Mesenchymal stem cell (in vitro differentiated cells and primary cell): ENCODE results near the gene HNRNPA3.
"Not testable (repeated sequence)": the region's sequence is repeated elsewhere in the genome, so short reads cannot be mapped to it uniquely, and the experiment has no call there.

Experiments used
- DNase-seq: peaks from one replicate; pipeline ENCODE4 v3.0.0-alpha.2; 2013
- H2AFZ ChIP-seq: one replicate; pipeline ENCODE4 v1.6.1; 2013; ENCODE audit warnings: low read depth, mild to moderate bottlenecking, control low read depth, inconsistent platforms, low read length, moderate library complexity
- H2AK5ac ChIP-seq: 2 replicates; pipeline ENCODE4 v1.6.1; 2013; ENCODE audit warnings: low read length, moderate library complexity, mild to moderate bottlenecking, inconsistent platforms; ENCODE audit not compliant: severe bottlenecking
- H2BK120ac ChIP-seq: one replicate; pipeline ENCODE4 v1.6.1; 2013; ENCODE audit warnings: low read depth, mild to moderate bottlenecking, inconsistent platforms, low read length, moderate library complexity
- H2BK12ac ChIP-seq, 2 experiments: one replicate each; pipeline ENCODE4 v1.6.1; 2013; ENCODE audit warnings: inconsistent platforms in 2 of 2, low read length in 2 of 2, mild to moderate bottlenecking in 2 of 2, moderate library complexity in 2 of 2, control low read depth in 1 of 2
- H2BK15ac ChIP-seq: one replicate; pipeline ENCODE4 v1.6.1; 2013; ENCODE audit warnings: mild to moderate bottlenecking, low read depth, inconsistent platforms; ENCODE audit not compliant: poor library complexity, severe bottlenecking
- H2BK5ac ChIP-seq: 2 replicates; pipeline ENCODE4 v1.6.1; 2013; ENCODE audit warnings: low read depth, mild to moderate bottlenecking, low read length, control low read depth, inconsistent platforms; ENCODE audit not compliant: poor library complexity, severe bottlenecking
- H3K14ac ChIP-seq, 2 experiments: one replicate each; pipeline ENCODE4 v1.6.1; 2013; ENCODE audit warnings: inconsistent platforms in 2 of 2, low read length in 2 of 2, control low read depth in 1 of 2, mild to moderate bottlenecking in 1 of 2, moderate library complexity in 1 of 2
- H3K18ac ChIP-seq, 2 experiments: one replicate each; pipeline ENCODE4 v1.6.1; 2013; ENCODE audit warnings: inconsistent platforms in 2 of 2, low read length in 2 of 2, control low read depth in 1 of 2, low read depth in 1 of 2, mild to moderate bottlenecking in 1 of 2
- H3K23ac ChIP-seq, 2 experiments: one replicate each; pipeline ENCODE4 v1.6.1; 2013; ENCODE audit warnings: inconsistent platforms in 2 of 2, low read length in 2 of 2, mild to moderate bottlenecking in 2 of 2, moderate library complexity in 2 of 2, control low read depth in 1 of 2
- H3K27ac ChIP-seq: 2 replicates; pipeline ENCODE4 v1.5.1; 2013; ENCODE audit warnings: mild to moderate bottlenecking, moderate library complexity, low read length, control low read depth, inconsistent platforms; ENCODE audit not compliant: poor library complexity, severe bottlenecking
- H3K27me3 ChIP-seq, 2 experiments: 2 replicates each; pipeline versions ENCODE4 v1.6.1 to v1.7.0; 2013; ENCODE audit warnings: low read length in 2 of 2, mild to moderate bottlenecking in 2 of 2, moderate library complexity in 2 of 2, control low read depth in 1 of 2, inconsistent platforms in 1 of 2; ENCODE audit not compliant: control insufficient read depth in 1 of 2, insufficient read depth in 1 of 2
- H3K36me3 ChIP-seq, 2 experiments: 2 replicates each; pipeline versions ENCODE4 v1.6.1 to v1.7.0; 2013; ENCODE audit warnings: low read length in 2 of 2, control low read depth in 1 of 2, inconsistent platforms in 1 of 2, low read depth in 1 of 2, mild to moderate bottlenecking in 1 of 2; ENCODE audit not compliant: insufficient read depth in 2 of 2, control insufficient read depth in 1 of 2
- H3K4ac ChIP-seq, 2 experiments: one replicate each; pipeline ENCODE4 v1.6.1; 2013; ENCODE audit warnings: inconsistent platforms in 2 of 2, low read length in 2 of 2, mild to moderate bottlenecking in 2 of 2, moderate library complexity in 2 of 2, control low read depth in 1 of 2, low read depth in 1 of 2
- H3K4me1 ChIP-seq: 2 replicates; pipeline ENCODE4 v1.6.1; 2013; ENCODE audit warnings: low read depth, low read length, control low read depth; ENCODE audit not compliant: control insufficient read depth, insufficient read depth
- H3K4me2 ChIP-seq: 2 replicates; pipeline ENCODE4 v1.6.1; 2013; ENCODE audit warnings: low read length, mild to moderate bottlenecking, inconsistent platforms; ENCODE audit not compliant: poor library complexity, severe bottlenecking
- H3K4me3 ChIP-seq, 2 experiments: 2 replicates each; pipeline versions ENCODE4 v1.5.1 to v1.7.0; 2013; ENCODE audit warnings: low read length in 2 of 2, mild to moderate bottlenecking in 2 of 2, control low read depth in 1 of 2, low read depth in 1 of 2; ENCODE audit not compliant: insufficient read depth in 1 of 2
- H3K79me1 ChIP-seq: replicated peaks from 2 replicates; pipeline ENCODE4 v1.6.1; 2013; ENCODE audit warnings: mild to moderate bottlenecking, control low read depth, low read length, inconsistent platforms; ENCODE audit not compliant: poor library complexity, severe bottlenecking
- H3K9ac ChIP-seq: 2 replicates; pipeline ENCODE4 v1.7.0; 2013; ENCODE audit warnings: mild to moderate bottlenecking, low read length, moderate library complexity
- H3K9me3 ChIP-seq: 2 replicates; pipeline ENCODE4 v1.7.0; 2013; ENCODE audit warnings: mild to moderate bottlenecking, low read length; ENCODE audit not compliant: control insufficient read depth
- H4K8ac ChIP-seq: one replicate; pipeline ENCODE4 v1.6.1; 2013; ENCODE audit warnings: inconsistent platforms, mild to moderate bottlenecking, low read length, moderate library complexity
- H4K91ac ChIP-seq: one replicate; pipeline ENCODE4 v1.6.1; 2013; ENCODE audit warnings: mild to moderate bottlenecking, low read length, inconsistent platforms
- WGBS: methylation state at CpG from one replicate; pipeline ENCODE4 v1.1.7; 2013; ENCODE audit warnings: mixed read lengths; 5-methylcytosine and 5-hydroxymethylcytosine counted together

The HNRNPA3 gene

GRCh38 chr2:177184606-177185005 is 28.0 kb upstream of the HNRNPA3 start:
- no peak overlapping the region for H3K27ac ChIP-seq
- H3K4me2 ChIP-seq: no peak overlapping the region
- no peaks in the 10 kb centered on the region for H3K9me3 ChIP-seq
- no peak overlapping the region for H3K23ac ChIP-seq
- no peak overlapping the region for H2BK5ac ChIP-seq
- no peak overlapping the region for H3K14ac ChIP-seq
- H3K4ac ChIP-seq: no peak overlapping the region
- peaks cover 0 to under 1% of the 10 kb centered on the region in 2 experiments for H3K27me3 ChIP-seq
- H2BK15ac ChIP-seq: no peak overlapping the region
- no peaks in the 10 kb centered on the region for H3K79me1 ChIP-seq
- no peak overlapping the region for H3K18ac ChIP-seq
- no peak overlapping the region for H2AFZ ChIP-seq
- H4K91ac ChIP-seq: no peak overlapping the region
- H2AK5ac ChIP-seq: no peak overlapping the region
- no peak overlapping the region for H4K8ac ChIP-seq
- no peak overlapping the region for H3K9ac ChIP-seq
- peaks cover 2% of the 10 kb centered on the region for H3K4me1 ChIP-seq
- no peak overlapping the region for H2BK120ac ChIP-seq
- DNase-seq: no peak
- no peak overlapping the region for H3K4me3 ChIP-seq
- no peaks in the 10 kb centered on the region for H3K36me3 ChIP-seq
- WGBS: 100% methylated on average over 1 of the region's 1 CpG
- H2BK12ac ChIP-seq: no peak overlapping the region

GRCh38 chr2:177186038-177186437 is 26.6 kb upstream of the HNRNPA3 start:
- not testable (repeated sequence) for H2BK120ac ChIP-seq, H3K27me3 ChIP-seq, H3K4me2 ChIP-seq, H4K91ac ChIP-seq, H3K4me1 ChIP-seq, H2AK5ac ChIP-seq, H3K4me3 ChIP-seq, H2BK15ac ChIP-seq, DNase-seq, H3K18ac ChIP-seq, H3K79me1 ChIP-seq, H3K23ac ChIP-seq, H3K27ac ChIP-seq, H3K9me3 ChIP-seq, H3K9ac ChIP-seq, H3K14ac ChIP-seq, H2BK12ac ChIP-seq, H2AFZ ChIP-seq, H3K36me3 ChIP-seq, H3K4ac ChIP-seq, H2BK5ac ChIP-seq, H4K8ac ChIP-seq
- 86% methylated on average over 5 of the region's 7 CpGs for WGBS

GRCh38 chr2:177187631-177188312 is 24.8 kb upstream of the HNRNPA3 start:
- H3K4me3 ChIP-seq: no peak overlapping the region
- no peak overlapping the region for H2BK120ac ChIP-seq
- H3K27ac ChIP-seq: no peak overlapping the region
- no peak overlapping the region for H3K18ac ChIP-seq
- no peak overlapping the region for H2BK15ac ChIP-seq
- H4K91ac ChIP-seq: no peak overlapping the region
- H3K4me1 ChIP-seq: peaks cover 2% of the 10 kb centered on the region
- no peak overlapping the region for H2BK12ac ChIP-seq
- peak overlapping the region in 1 of 2 experiments; percentile 49 for H3K14ac ChIP-seq
- no peaks in the 10 kb centered on the region for H3K27me3 ChIP-seq
- whole genome bisulfite sequencing: 45% methylated on average over 7 of the region's 8 CpGs
- no peaks in the 10 kb centered on the region for H3K79me1 ChIP-seq
- H3K4me2 ChIP-seq: no peak overlapping the region
- no peak overlapping the region for H4K8ac ChIP-seq
- peak; percentile 55 for DNase-seq
- H2BK5ac ChIP-seq: no peak overlapping the region
- H3K9ac ChIP-seq: no peak overlapping the region
- H3K23ac ChIP-seq: no peak overlapping the region
- H3K9me3 ChIP-seq: no peaks in the 10 kb centered on the region
- H2AK5ac ChIP-seq: no peak overlapping the region
- peak overlapping the region; percentile 18 for H2AFZ ChIP-seq
- H3K4ac ChIP-seq: no peak overlapping the region
- H3K36me3 ChIP-seq: no peaks in the 10 kb centered on the region

GRCh38 chr2:177188482-177189469 is 23.8 kb upstream of the HNRNPA3 start:
- Histone ChIP-seq H2BK120ac (no peak overlapping the region), H3K4me3 (no peak overlapping the region), H4K91ac (no peak overlapping the region), H3K9ac (no peak overlapping the region), H3K9me3 (no peaks in the 10 kb centered on the region), H4K8ac (no peak overlapping the region), H3K27me3 (no peaks in the 10 kb centered on the region), H3K79me1 (no peaks in the 10 kb centered on the region), H3K18ac (no peak overlapping the region), H3K27ac (no peak overlapping the region), H3K4me2 (no peak overlapping the region), H3K23ac (no peak overlapping the region), H3K4me1 (peaks cover 2% of the 10 kb centered on the region), H2AFZ (no peak overlapping the region), H3K14ac (no peak overlapping the region), H2BK5ac (no peak overlapping the region), H2AK5ac (no peak overlapping the region), H3K4ac (no peak overlapping the region), H2BK15ac (no peak overlapping the region), H3K36me3 (no peaks in the 10 kb centered on the region), H2BK12ac (no peak overlapping the region)
- WGBS: 100% methylated on average over 5 of the region's 7 CpGs
- DNase-seq: no peak
